HG02840 (cell line): ENCODE measurements around the gene ANKDD1B.
"Not testable (repeated sequence)": the region's sequence is repeated elsewhere in the genome, so short reads cannot be mapped to it uniquely, and the experiment has no call there.

Source experiments
- ATAC-seq: cut with Tn5 transposase; IDR thresholded peaks from one replicate; pipeline ENCODE4 v1.9.1; 2021; ENCODE audit warnings: mild to moderate bottlenecking, moderate library complexity, moderate number of reproducible peaks; ENCODE audit not compliant: unreplicated experiment, low FRiP score

The ANKDD1B gene

GRCh38 chr5:75694781-75695180 lies 83.5 kb downstream of the ANKDD1B start:
- ATAC-seq = no peak

- ATAC-seq = not testable (repeated sequence)
Observed at GRCh38 chr5:75695472-75696351, 84.5 kb downstream of the ANKDD1B start.

- no peak for ATAC-seq
Observed at GRCh38 chr5:75701856-75702255, 90.6 kb downstream of the ANKDD1B start.

- no peak for ATAC-seq
Observed at GRCh38 chr5:75706016-75706415, 94.8 kb downstream of the ANKDD1B start.

GRCh38 chr5:75706775-75707174 lies 95.5 kb downstream of the ANKDD1B start:
- ATAC-seq = no peak

- no peak for ATAC-seq
Observed at GRCh38 chr5:75707911-75708509, 96.8 kb downstream of the ANKDD1B start.

GRCh38 chr5:75710637-75711036 lies 99.4 kb downstream of the ANKDD1B start:
- ATAC-seq = no peak

- ATAC-seq = no peak
Observed at GRCh38 chr5:75711151-75711550, 99.9 kb downstream of the ANKDD1B start.

- ATAC-seq = no peak
Observed at GRCh38 chr5:75712091-75712490, 100.8 kb downstream of the ANKDD1B start.

- ATAC-seq = peak; percentile 14
Observed at GRCh38 chr5:75716715-75717081, 105.4 kb downstream of the ANKDD1B start.

GRCh38 chr5:75717082-75717922 lies 106.0 kb downstream of the ANKDD1B start, which contains the start of gene POC5:
TSS of gene POC5 (minus strand) at chr5:75717437. CDS start at chr5:75712937, 4,500 bp downstream.
- peak; percentile 92 for ATAC-seq

- ATAC-seq = no peak
Observed at GRCh38 chr5:75720882-75721281, 109.6 kb downstream of the ANKDD1B start.
